ENCODE results near the gene HLA-DOA. TPM values are rescaled to one million over a fixed set of nuclear protein-coding genes. Genes with fewer than 3 reads are reported as not detected.

Gene HLA-DOA
- total and polyA plus RNA-seq, 12 donors: 0.94 to 61.9 (median 13.6) TPM

GRCh38 chr6:32979720-32980487 lies 29.5 kb downstream of the HLA-DOA start:
- TF ChIP-seq, protein P1, sequence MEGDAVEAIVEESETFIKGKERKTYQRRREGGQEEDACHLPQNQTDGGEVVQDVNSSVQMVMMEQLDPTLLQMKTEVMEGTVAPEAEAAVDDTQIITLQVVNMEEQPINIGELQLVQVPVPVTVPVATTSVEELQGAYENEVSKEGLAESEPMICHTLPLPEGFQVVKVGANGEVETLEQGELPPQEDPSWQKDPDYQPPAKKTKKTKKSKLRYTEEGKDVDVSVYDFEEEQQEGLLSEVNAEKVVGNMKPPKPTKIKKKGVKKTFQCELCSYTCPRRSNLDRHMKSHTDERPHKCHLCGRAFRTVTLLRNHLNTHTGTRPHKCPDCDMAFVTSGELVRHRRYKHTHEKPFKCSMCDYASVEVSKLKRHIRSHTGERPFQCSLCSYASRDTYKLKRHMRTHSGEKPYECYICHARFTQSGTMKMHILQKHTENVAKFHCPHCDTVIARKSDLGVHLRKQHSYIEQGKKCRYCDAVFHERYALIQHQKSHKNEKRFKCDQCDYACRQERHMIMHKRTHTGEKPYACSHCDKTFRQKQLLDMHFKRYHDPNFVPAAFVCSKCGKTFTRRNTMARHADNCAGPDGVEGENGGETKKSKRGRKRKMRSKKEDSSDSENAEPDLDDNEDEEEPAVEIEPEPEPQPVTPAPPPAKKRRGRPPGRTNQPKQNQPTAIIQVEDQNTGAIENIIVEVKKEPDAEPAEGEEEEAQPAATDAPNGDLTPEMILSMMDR (IDR thresholded peaks at IDR 0.05): no peak
- no peak for TF ChIP-seq POLR2A (IDR thresholded peaks at IDR 0.05)
- Histone ChIP-seq H3K4me3 (no peak overlapping the region), H3K27me3 (no peaks in the 10 kb centered on the region), H3K9me3 (replicated peaks in 1 of 3) (no peaks in the 10 kb centered on the region), H3K36me3 (replicated peaks in 1 of 2) (peaks cover 3 to 79% of the 10 kb centered on the region in 2 donors), H3K27ac (no peak overlapping the region), H3K4me1 (replicated peaks in 1 of 2) (peaks cover 24 to 49% of the 10 kb centered on the region in 2 donors)
- no peak for DNase-seq
- intact Hi-C loops (cut with DNase I): loop anchor here (5.0 kb wide), 2 partner anchors 48 to 93 kb away; no protein-coding TSS in a partner anchor
- WGBS, 4 donors: 83 to 88% (median 86%) methylated on average over 12 of the region's 12 CpGs

- TF ChIP-seq, protein P1 (IDR thresholded peaks at IDR 0.05): no peak
- TF ChIP-seq POLR2A (IDR thresholded peaks at IDR 0.05): no peak
- no peak overlapping the region for H3K4me3 ChIP-seq
- H3K36me3 ChIP-seq (replicated peaks in 1 of 2): peaks cover 3 to 88% of the 10 kb centered on the region in 2 donors
- 53 to 62% (median 59%) methylated on average over 7 of the region's 7 CpGs for WGBS, 4 donors
- H3K9me3 ChIP-seq (replicated peaks in 1 of 3): no peaks in the 10 kb centered on the region
- no peaks in the 10 kb centered on the region for H3K27me3 ChIP-seq
- DNase-seq: no peak
- H3K27ac ChIP-seq: no peak overlapping the region
- H3K4me1 ChIP-seq (replicated peaks in 1 of 2): peaks cover 27 to 56% of the 10 kb centered on the region in 2 donors
- intact Hi-C loops (cut with DNase I): no loop called here
Measured at GRCh38 chr6:32977953-32978324, 31.5 kb downstream of the HLA-DOA start.

DNA sequence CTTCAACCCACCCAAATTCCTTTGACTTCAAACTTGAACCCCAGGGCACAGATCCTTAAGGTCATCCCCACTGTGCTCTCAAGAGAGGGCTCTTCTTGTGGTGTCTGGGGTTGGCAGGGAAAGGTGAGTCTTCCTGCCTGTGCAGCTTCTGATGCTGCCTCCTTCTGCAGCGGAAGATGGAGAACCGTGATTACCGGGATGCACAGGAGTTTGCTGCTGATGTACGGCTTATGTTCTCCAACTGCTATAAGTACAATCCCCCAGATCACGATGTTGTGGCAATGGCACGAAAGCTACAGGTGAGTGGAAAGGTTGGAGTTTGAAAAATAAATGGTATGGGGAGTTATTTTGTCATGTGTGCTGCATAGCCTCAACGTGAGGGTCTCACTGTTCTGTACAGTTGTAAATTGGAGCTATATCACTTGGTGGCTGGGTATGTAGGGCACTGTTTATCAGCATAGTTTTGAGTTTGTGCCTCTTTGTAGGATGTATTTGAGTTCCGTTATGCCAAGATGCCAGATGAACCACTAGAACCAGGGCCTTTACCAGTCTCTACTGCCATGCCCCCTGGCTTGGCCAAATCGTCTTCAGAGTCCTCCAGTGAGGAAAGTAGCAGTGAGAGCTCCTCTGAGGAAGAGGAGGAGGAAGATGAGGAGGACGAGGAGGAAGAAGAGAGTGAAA lies 32.0 kb downstream of the HLA-DOA start:
- Histone ChIP-seq H3K9me3 (replicated peaks in 1 of 3) (no peaks in the 10 kb centered on the region), H3K27me3 (no peaks in the 10 kb centered on the region), H3K4me3 (no peak overlapping the region), H3K36me3 (replicated peaks in 1 of 2) (peaks cover 3 to 89% of the 10 kb centered on the region in 2 donors), H3K4me1 (replicated peaks in 1 of 2) (peaks cover 27 to 56% of the 10 kb centered on the region in 2 donors), H3K27ac (no peak overlapping the region)
- TF ChIP-seq, protein P1 (IDR thresholded peaks at IDR 0.05): no peak
- TF ChIP-seq POLR2A (IDR thresholded peaks at IDR 0.05): no peak
- WGBS, 4 donors: 63 to 67% (median 66%) methylated on average over 10 of the region's 10 CpGs
- intact Hi-C loops (cut with DNase I): no loop called here
- DNase-seq: no peak

DNA sequence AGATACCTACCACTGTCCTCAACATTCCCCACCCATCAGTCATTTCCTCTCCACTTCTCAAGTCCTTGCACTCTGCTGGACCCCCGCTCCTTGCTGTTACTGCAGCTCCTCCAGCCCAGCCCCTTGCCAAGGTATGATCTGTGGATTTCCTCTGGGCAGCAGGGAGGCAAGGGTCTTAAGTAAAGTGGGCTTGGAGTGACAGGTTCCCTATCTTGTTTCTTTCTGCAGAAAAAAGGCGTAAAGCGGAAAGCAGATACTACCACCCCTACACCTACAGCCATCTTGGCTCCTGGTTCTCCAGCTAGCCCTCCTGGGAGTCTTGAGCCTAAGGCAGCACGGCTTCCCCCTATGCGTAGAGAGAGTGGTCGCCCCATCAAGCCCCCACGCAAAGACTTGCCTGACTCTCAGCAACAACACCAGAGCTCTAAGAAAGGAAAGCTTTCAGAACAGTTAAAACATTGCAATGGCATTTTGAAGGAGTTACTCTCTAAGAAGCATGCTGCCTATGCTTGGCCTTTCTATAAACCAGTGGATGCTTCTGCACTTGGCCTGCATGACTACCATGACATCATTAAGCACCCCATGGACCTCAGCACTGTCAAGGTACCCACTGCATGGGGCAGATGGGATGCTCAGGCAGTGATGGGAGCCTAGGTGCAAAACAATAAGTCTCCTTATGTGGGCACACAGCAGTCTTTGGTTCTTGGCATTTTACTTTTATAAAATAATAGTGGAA lies 32.9 kb downstream of the HLA-DOA start:
- Histone ChIP-seq H3K27ac (no peak overlapping the region), H3K27me3 (no peaks in the 10 kb centered on the region), H3K4me3 (no peak overlapping the region), H3K4me1 (replicated peaks in 1 of 2) (peaks cover 27 to 50% of the 10 kb centered on the region in 2 donors), H3K9me3 (replicated peaks in 1 of 3) (no peaks in the 10 kb centered on the region), H3K36me3 (replicated peaks in 1 of 2) (peaks cover 3 to 83% of the 10 kb centered on the region in 2 donors)
- intact Hi-C loops (cut with DNase I): no loop called here
- 66 to 81% (median 78%) methylated on average over 7 of the region's 7 CpGs for WGBS, 4 donors
- TF ChIP-seq POLR2A (IDR thresholded peaks at IDR 0.05): no peak
- TF ChIP-seq, protein P1 (IDR thresholded peaks at IDR 0.05): no peak
- no peak for DNase-seq

Measured in adrenal gland (tissue), 12 donors.